GM23338 (cell line): ENCODE data around the gene DDR2. TPM values are rescaled to one million over a fixed set of nuclear protein-coding genes. Genes with fewer than 3 reads are reported as not detected.

Experiments used
- ATAC-seq: fragments of 200-7000 bp; cut with Tn5 transposase; 3 replicates; pipeline ENCODE4 v1.9.1; 2020
- DNase-seq: peaks from one replicate; pipeline ENCODE4 v3.0.0-alpha.2; 2015; ENCODE audit warnings: low spot score
- H2AFZ ChIP-seq: fragments of 200-600 bp; sonication (generic); 2 replicates; pipeline ENCODE4 v1.8.0; 2016; ENCODE audit warnings: antibody characterized with exemption, mild to moderate bottlenecking, moderate library complexity
- H3F3A ChIP-seq: fragments of 200-600 bp; sonication (generic); replicated peaks from 2 replicates; pipeline ENCODE4 v1.8.0; 2017; ENCODE audit warnings: antibody characterized with exemption, mixed run types, low read depth
- H3K27ac ChIP-seq: fragments of 200-600 bp; sonication (generic); 2 replicates; pipeline ENCODE4 v1.6.1; 2016; ENCODE audit warnings: low read depth
- H3K27me3 ChIP-seq: fragments of 200-600 bp; sonication (generic); 2 replicates; pipeline ENCODE4 v1.8.0; 2016; ENCODE audit warnings: mild to moderate bottlenecking, mixed run types, moderate library complexity; ENCODE audit not compliant: insufficient read depth
- H3K36me3 ChIP-seq: fragments of 200-600 bp; sonication (generic); 2 replicates; pipeline ENCODE4 v1.8.0; 2016; ENCODE audit warnings: mild to moderate bottlenecking; ENCODE audit not compliant: insufficient read depth
- H3K4me1 ChIP-seq: fragments of 200-600 bp; sonication (generic); 2 replicates; pipeline ENCODE4 v1.8.0; 2016; ENCODE audit warnings: mild to moderate bottlenecking, moderate library complexity; ENCODE audit not compliant: insufficient read depth
- H3K4me2 ChIP-seq: fragments of 200-600 bp; sonication (generic); 2 replicates; pipeline ENCODE4 v1.7.1; 2017; ENCODE audit warnings: mixed run types
- H3K4me3 ChIP-seq: fragments of 200-600 bp; sonication (generic); 2 replicates; pipeline ENCODE4 v1.6.1; 2016; ENCODE audit warnings: mixed run types
- H3K79me2 ChIP-seq: fragments of 200-600 bp; sonication (generic); replicated peaks from 2 replicates; pipeline ENCODE4 v1.8.0; 2017; ENCODE audit warnings: mild to moderate bottlenecking; ENCODE audit not compliant: insufficient read depth
- H3K9me2 ChIP-seq: fragments of 200-600 bp; sonication (generic); 2 replicates; pipeline ENCODE4 v1.8.0; 2017; ENCODE audit not compliant: insufficient read depth
- H4K20me1 ChIP-seq: fragments of 200-600 bp; sonication (generic); replicated peaks from 2 replicates; pipeline ENCODE4 v1.8.0; 2017; ENCODE audit warnings: mild to moderate bottlenecking; ENCODE audit not compliant: insufficient read depth
- H3K27ac Mint-ChIP-seq: 2 replicates; pipeline ENCODE4 v1.8.0; 2020; ENCODE audit warnings: inconsistent platforms, mild to moderate bottlenecking, moderate library complexity, mixed read lengths
- H3K27me3 Mint-ChIP-seq: 3 replicates; pipeline ENCODE4 v1.8.0; 2022; ENCODE audit warnings: low read depth, mild to moderate bottlenecking, moderate library complexity, mixed read lengths, inconsistent platforms; ENCODE audit not compliant: insufficient read depth, poor library complexity
- H3K36me3 Mint-ChIP-seq: 3 replicates; pipeline ENCODE4 v1.8.0; 2021; ENCODE audit warnings: low read depth, mild to moderate bottlenecking, inconsistent platforms, moderate library complexity, mixed read lengths
- H3K4me1 Mint-ChIP-seq: 3 replicates; pipeline ENCODE4 v1.8.0; 2020; ENCODE audit warnings: mild to moderate bottlenecking, inconsistent platforms, mixed read lengths
- H3K4me3 Mint-ChIP-seq: 3 replicates; pipeline ENCODE4 v1.8.0; 2021; ENCODE audit warnings: moderate library complexity, mild to moderate bottlenecking, inconsistent platforms, mixed read lengths
- H3K9me3 Mint-ChIP-seq: 3 replicates; pipeline ENCODE4 v1.8.0; 2020; ENCODE audit warnings: moderate library complexity, mild to moderate bottlenecking, inconsistent platforms, mixed read lengths
- CREB1 ChIP-seq: fragments of 250-450 bp; sonication (Bioruptor Pico); IDR thresholded peaks from 2 replicates; pipeline ENCODE4 v1.5.0; 2020; ENCODE audit warnings: low read depth, mild to moderate bottlenecking, moderate library complexity
- CTCF ChIP-seq, 2 experiments: fragments of 200-600 bp in 1 of 2; sonication (generic) in 1 of 2; conservative IDR thresholded peaks; 2 replicates each; pipeline versions ENCODE4 v1.5.1 to v1.6.1; 2016 to 2017; ENCODE audit warnings: antibody characterized with exemption in 2 of 2, low read depth in 2 of 2, mild to moderate bottlenecking in 2 of 2, moderate library complexity in 1 of 2
- EZH2phosphoT487 ChIP-seq: fragments of 200-600 bp; sonication (generic); IDR thresholded peaks from one replicate; pipeline ENCODE4 v1.8.1; 2018; ENCODE audit warnings: antibody characterized with exemption; ENCODE audit not compliant: unreplicated experiment
- JUNB ChIP-seq: IDR thresholded peaks from one replicate; pipeline ENCODE4 v1.6.1; 2016; ENCODE audit warnings: antibody characterized with exemption; ENCODE audit not compliant: unreplicated experiment
- NANOG ChIP-seq: IDR thresholded peaks from 2 replicates; pipeline ENCODE4 v1.6.1; 2016; ENCODE audit warnings: antibody characterized with exemption, borderline replicate concordance
- POLR2AphosphoS5 ChIP-seq: IDR thresholded peaks from 2 replicates; pipeline ENCODE4 v1.6.1; 2016; ENCODE audit warnings: antibody characterized with exemption, low read depth
- STAT1 ChIP-seq: IDR thresholded peaks from one replicate; pipeline ENCODE4 v1.6.1; 2016; ENCODE audit warnings: antibody characterized with exemption; ENCODE audit not compliant: unreplicated experiment
- polyA plus RNA-seq: library from polyadenylated mRNA; unstranded; fragments of >200 nt; fragmentation: Nextera tagmentation; extraction: Ambion mirVana; gene quantifications from 2 replicates; pipeline ENCODE4 v1.2.1, GENCODE V29; 2016
- total RNA-seq: library from RNA; depleted of rRNA; stranded (reverse); fragments of >200 nt; shearing (Covaris generic); gene quantifications from 2 replicates; pipeline ENCODE4 v1.2.3, GENCODE V29; 2014
- TF ChIP-seq, protein P1 (sequence below): IDR thresholded peaks from 2 replicates; pipeline ENCODE4 v1.6.1; 2016; ENCODE audit warnings: antibody characterized with exemption
- TF ChIP-seq, protein P2 (sequence below): fragments of 250-450 bp; sonication (Bioruptor Pico); IDR thresholded peaks from 2 replicates; pipeline ENCODE4 v1.5.0; 2020; ENCODE audit warnings: mild to moderate bottlenecking, moderate library complexity

Gene DDR2
- total and polyA plus RNA-seq, 2 experiments from 2014 or later, result 0.66 to 1.8 TPM

GRCh38 chr1:162706606-162707005, 74.3 kb downstream of the DDR2 start:
- DNase-seq (no peak), ATAC-seq (no peak)
- Histone ChIP-seq H3K4me1 (no peaks in the 10 kb centered on the region), H3K79me2 (no peaks in the 10 kb centered on the region), H3F3A (no peaks in the 10 kb centered on the region), H3K27ac (no peak overlapping the region), H2AFZ (no peak overlapping the region), H3K9me2 (no peaks in the 10 kb centered on the region; the same call in 1 of the 2 replicates), H3K36me3 (no peaks in the 10 kb centered on the region), H3K4me3 (no peak overlapping the region), H3K27me3 (no peaks in the 10 kb centered on the region), H3K4me2 (no peak overlapping the region), H4K20me1 (no peaks in the 10 kb centered on the region)
- no peaks in the 10 kb centered on the region for H3K4me1 Mint-ChIP-seq
- H3K4me3 Mint-ChIP-seq, result no peak overlapping the region
- no peaks in the 10 kb centered on the region for H3K27me3 Mint-ChIP-seq
- TF ChIP-seq JUNB (no peak), EZH2phosphoT487 (no peak), POLR2AphosphoS5 (no peak), STAT1 (no peak)
- TF ChIP-seq, protein P1, sequence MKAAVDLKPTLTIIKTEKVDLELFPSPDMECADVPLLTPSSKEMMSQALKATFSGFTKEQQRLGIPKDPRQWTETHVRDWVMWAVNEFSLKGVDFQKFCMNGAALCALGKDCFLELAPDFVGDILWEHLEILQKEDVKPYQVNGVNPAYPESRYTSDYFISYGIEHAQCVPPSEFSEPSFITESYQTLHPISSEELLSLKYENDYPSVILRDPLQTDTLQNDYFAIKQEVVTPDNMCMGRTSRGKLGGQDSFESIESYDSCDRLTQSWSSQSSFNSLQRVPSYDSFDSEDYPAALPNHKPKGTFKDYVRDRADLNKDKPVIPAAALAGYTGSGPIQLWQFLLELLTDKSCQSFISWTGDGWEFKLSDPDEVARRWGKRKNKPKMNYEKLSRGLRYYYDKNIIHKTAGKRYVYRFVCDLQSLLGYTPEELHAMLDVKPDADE, result no peak
- no peaks in the 10 kb centered on the region for H3K9me3 Mint-ChIP-seq
- no peak overlapping the region for H3K27ac Mint-ChIP-seq
- H3K36me3 Mint-ChIP-seq, result no peaks in the 10 kb centered on the region

DNA sequence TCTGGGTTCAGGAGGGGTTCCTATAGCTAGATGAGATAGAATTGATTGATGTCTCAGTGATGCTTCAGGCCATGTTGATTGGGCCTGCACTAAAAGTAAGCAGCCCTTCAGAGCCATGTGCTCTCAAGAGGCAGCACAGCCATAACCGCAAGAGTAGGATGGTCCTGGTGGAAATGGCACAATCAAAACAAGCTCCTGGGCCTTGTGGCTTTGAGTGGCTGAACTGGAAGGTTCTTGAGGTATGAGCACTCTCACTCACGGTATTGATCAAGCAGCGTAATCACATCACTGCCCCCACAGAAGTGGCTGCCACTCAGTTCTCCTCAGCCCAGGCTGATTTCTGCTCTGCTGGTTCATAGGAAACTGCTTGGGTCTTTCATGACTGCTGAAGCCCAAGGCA, 76.0 kb downstream of the DDR2 start:
- ATAC-seq, result no peak
- no peaks in the 10 kb centered on the region for H3K79me2 ChIP-seq
- H3K9me3 Mint-ChIP-seq, result no peaks in the 10 kb centered on the region
- TF ChIP-seq, protein P1, result no peak
- TF ChIP-seq CTCF (conservative IDR thresholded peaks at IDR 0.05; ENCODE audit: low read depth in 2 of 2) (no peak), CREB1 (CRISPR knock-in tag) (no peak), NANOG (no peak)
- TF ChIP-seq, protein P2, sequence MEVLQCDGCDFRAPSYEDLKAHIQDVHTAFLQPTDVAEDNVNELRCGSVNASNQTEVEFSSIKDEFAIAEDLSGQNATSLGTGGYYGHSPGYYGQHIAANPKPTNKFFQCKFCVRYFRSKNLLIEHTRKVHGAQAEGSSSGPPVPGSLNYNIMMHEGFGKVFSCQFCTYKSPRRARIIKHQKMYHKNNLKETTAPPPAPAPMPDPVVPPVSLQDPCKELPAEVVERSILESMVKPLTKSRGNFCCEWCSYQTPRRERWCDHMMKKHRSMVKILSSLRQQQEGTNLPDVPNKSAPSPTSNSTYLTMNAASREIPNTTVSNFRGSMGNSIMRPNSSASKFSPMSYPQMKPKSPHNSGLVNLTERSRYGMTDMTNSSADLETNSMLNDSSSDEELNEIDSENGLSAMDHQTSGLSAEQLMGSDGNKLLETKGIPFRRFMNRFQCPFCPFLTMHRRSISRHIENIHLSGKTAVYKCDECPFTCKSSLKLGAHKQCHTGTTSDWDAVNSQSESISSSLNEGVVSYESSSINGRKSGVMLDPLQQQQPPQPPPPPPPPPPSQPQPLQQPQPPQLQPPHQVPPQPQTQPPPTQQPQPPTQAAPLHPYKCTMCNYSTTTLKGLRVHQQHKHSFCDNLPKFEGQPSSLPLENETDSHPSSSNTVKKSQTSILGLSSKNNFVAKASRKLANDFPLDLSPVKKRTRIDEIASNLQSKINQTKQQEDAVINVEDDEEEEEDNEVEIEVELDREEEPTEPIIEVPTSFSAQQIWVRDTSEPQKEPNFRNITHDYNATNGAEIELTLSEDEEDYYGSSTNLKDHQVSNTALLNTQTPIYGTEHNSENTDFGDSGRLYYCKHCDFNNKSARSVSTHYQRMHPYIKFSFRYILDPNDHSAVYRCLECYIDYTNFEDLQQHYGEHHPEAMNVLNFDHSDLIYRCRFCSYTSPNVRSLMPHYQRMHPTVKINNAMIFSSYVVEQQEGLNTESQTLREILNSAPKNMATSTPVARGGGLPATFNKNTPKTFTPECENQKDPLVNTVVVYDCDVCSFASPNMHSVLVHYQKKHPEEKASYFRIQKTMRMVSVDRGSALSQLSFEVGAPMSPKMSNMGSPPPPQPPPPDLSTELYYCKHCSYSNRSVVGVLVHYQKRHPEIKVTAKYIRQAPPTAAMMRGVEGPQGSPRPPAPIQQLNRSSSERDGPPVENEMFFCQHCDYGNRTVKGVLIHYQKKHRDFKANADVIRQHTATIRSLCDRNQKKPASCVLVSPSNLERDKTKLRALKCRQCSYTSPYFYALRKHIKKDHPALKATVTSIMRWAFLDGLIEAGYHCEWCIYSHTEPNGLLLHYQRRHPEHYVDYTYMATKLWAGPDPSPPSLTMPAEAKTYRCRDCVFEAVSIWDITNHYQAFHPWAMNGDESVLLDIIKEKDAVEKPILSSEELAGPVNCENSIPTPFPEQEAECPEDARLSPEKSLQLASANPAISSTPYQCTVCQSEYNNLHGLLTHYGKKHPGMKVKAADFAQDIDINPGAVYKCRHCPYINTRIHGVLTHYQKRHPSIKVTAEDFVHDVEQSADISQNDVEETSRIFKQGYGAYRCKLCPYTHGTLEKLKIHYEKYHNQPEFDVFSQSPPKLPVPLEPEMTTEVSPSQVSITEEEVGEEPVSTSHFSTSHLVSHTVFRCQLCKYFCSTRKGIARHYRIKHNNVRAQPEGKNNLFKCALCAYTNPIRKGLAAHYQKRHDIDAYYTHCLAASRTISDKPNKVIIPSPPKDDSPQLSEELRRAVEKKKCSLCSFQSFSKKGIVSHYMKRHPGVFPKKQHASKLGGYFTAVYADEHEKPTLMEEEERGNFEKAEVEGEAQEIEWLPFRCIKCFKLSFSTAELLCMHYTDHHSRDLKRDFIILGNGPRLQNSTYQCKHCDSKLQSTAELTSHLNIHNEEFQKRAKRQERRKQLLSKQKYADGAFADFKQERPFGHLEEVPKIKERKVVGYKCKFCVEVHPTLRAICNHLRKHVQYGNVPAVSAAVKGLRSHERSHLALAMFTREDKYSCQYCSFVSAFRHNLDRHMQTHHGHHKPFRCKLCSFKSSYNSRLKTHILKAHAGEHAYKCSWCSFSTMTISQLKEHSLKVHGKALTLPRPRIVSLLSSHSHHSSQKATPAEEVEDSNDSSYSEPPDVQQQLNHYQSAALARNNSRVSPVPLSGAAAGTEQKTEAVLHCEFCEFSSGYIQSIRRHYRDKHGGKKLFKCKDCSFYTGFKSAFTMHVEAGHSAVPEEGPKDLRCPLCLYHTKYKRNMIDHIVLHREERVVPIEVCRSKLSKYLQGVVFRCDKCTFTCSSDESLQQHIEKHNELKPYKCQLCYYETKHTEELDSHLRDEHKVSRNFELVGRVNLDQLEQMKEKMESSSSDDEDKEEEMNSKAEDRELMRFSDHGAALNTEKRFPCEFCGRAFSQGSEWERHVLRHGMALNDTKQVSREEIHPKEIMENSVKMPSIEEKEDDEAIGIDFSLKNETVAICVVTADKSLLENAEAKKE, result no peak

More for the DNA sequence above, 76.0 kb downstream of the DDR2 start:
- Histone ChIP-seq H3K4me1 (no peaks in the 10 kb centered on the region), H3K4me2 (no peak overlapping the region), H3K9me2 (no peaks in the 10 kb centered on the region; the same call in 1 of the 2 replicates), H3K4me3 (no peak overlapping the region), H2AFZ (no peak overlapping the region), H3K36me3 (no peaks in the 10 kb centered on the region), H3K27ac (no peak overlapping the region), H3F3A (no peaks in the 10 kb centered on the region), H4K20me1 (no peaks in the 10 kb centered on the region), H3K27me3 (no peaks in the 10 kb centered on the region)
- Mint-ChIP-seq H3K27me3 (no peaks in the 10 kb centered on the region), H3K4me3 (no peak overlapping the region), H3K36me3 (no peaks in the 10 kb centered on the region), H3K27ac (no peak overlapping the region), H3K4me1 (no peaks in the 10 kb centered on the region)
- DNase-seq, result no peak
